ENCODE results near the gene OPHN1. TPM values are rescaled to one million over a fixed set of nuclear protein-coding genes. Genes with fewer than 3 reads are reported as not detected.
"Not testable (repeated sequence)": the region's sequence is repeated elsewhere in the genome, so short reads cannot be mapped to it uniquely, and the experiment has no call there.

Gene OPHN1
- total RNA-seq, 6 donors from 2014 or later = 10.0 to 40.9 (median 10.8) TPM

GRCh38 chrX:68354879-68355628 lies 78.2 kb downstream of the OPHN1 start:
- H3K9me3 ChIP-seq = no peaks in the 10 kb centered on the region
- H3K36me3 ChIP-seq = no peaks in the 10 kb centered on the region
- no peak for DNase-seq
- no peak overlapping the region for H3K4me3 ChIP-seq
- no peaks in the 10 kb centered on the region for H3K27me3 ChIP-seq
- ATAC-seq (ENCODE audit: low FRiP score in 2 of 2) = no peak
- no peak overlapping the region for H3K27ac ChIP-seq
- 46 to 50% methylated on average over 3 of the region's 3 CpGs for WGBS, 2 donors
- TF ChIP-seq POLR2AphosphoS5 (IDR thresholded peaks at IDR 0.05) (no peak), POLR2A (IDR thresholded peaks at IDR 0.05) (no peak), EP300 (IDR thresholded peaks at IDR 0.05) (no peak), CTCF (IDR thresholded peaks at IDR 0.05) (no peak)
- peaks cover 0 to 6% (median 0%) of the 10 kb centered on the region in 4 donors for H3K4me1 ChIP-seq

- Histone ChIP-seq H3K4me1 (no peaks in the 10 kb centered on the region), H3K4me3 (no peak overlapping the region), H3K36me3 (no peaks in the 10 kb centered on the region), H3K9me3 (no peaks in the 10 kb centered on the region), H3K27me3 (no peaks in the 10 kb centered on the region), H3K27ac (no peak overlapping the region)
- TF ChIP-seq POLR2A (IDR thresholded peaks at IDR 0.05) (no peak), POLR2AphosphoS5 (IDR thresholded peaks at IDR 0.05) (no peak), EP300 (IDR thresholded peaks at IDR 0.05) (no peak), CTCF (IDR thresholded peaks at IDR 0.05) (no peak)
- ATAC-seq (ENCODE audit: low FRiP score in 2 of 2) (no peak), DNase-seq (no peak)
- WGBS, 2 donors = 4 to 11% methylated on average over 1 of the region's 1 CpG
These were observed 88.3 kb downstream of the OPHN1 start for GRCh38 chrX:68345025-68345424.

- H3K36me3 ChIP-seq = no peaks in the 10 kb centered on the region
- H3K27me3 ChIP-seq = no peaks in the 10 kb centered on the region
- ATAC-seq (ENCODE audit: low FRiP score in 2 of 2) = no peak
- DNase-seq = no peak
- WGBS, 2 donors = 81 to 85% methylated on average over 3 of the region's 3 CpGs
- H3K4me1 ChIP-seq = no peaks in the 10 kb centered on the region
- no peak overlapping the region for H3K27ac ChIP-seq
- no peaks in the 10 kb centered on the region for H3K9me3 ChIP-seq
- TF ChIP-seq POLR2AphosphoS5 (IDR thresholded peaks at IDR 0.05) = no peak
- TF ChIP-seq EP300 (IDR thresholded peaks at IDR 0.05) = no peak
- TF ChIP-seq CTCF (IDR thresholded peaks at IDR 0.05) = no peak
- TF ChIP-seq POLR2A (IDR thresholded peaks at IDR 0.05) = no peak
- H3K4me3 ChIP-seq = no peak overlapping the region
These were observed 89.7 kb downstream of the OPHN1 start for GRCh38 chrX:68343551-68343950.

GRCh38 chrX:68332201-68332731 lies 101.0 kb downstream of the OPHN1 start:
- Histone ChIP-seq H3K4me3 (no peak overlapping the region), H3K27ac (no peak overlapping the region), H3K36me3 (no peaks in the 10 kb centered on the region), H3K9me3 (no peaks in the 10 kb centered on the region), H3K27me3 (no peaks in the 10 kb centered on the region), H3K4me1 (no peaks in the 10 kb centered on the region)
- ATAC-seq (ENCODE audit: low FRiP score in 2 of 2) (no peak), DNase-seq (no peak)
- TF ChIP-seq CTCF (IDR thresholded peaks at IDR 0.05) (no peak), EP300 (IDR thresholded peaks at IDR 0.05) (no peak), POLR2AphosphoS5 (IDR thresholded peaks at IDR 0.05) (no peak), POLR2A (IDR thresholded peaks at IDR 0.05) (no peak)
- 52 to 61% methylated on average over 3 to 4 of the region's 4 CpGs for WGBS, 2 donors

GRCh38 chrX:68326841-68327240 lies 106.5 kb downstream of the OPHN1 start:
- H3K36me3 ChIP-seq; ATAC-seq (ENCODE audit: low FRiP score in 2 of 2); H3K4me1 ChIP-seq; DNase-seq; H3K9me3 ChIP-seq; H3K4me3 ChIP-seq; H3K27ac ChIP-seq; H3K27me3 ChIP-seq: not testable (repeated sequence)
- no CpG with 5 or more reads among the region's 30 CpGs for WGBS, 2 donors

All from upper lobe of left lung (tissue), 6 donors.